ENCODE data around the gene SYCP2.

DNA sequence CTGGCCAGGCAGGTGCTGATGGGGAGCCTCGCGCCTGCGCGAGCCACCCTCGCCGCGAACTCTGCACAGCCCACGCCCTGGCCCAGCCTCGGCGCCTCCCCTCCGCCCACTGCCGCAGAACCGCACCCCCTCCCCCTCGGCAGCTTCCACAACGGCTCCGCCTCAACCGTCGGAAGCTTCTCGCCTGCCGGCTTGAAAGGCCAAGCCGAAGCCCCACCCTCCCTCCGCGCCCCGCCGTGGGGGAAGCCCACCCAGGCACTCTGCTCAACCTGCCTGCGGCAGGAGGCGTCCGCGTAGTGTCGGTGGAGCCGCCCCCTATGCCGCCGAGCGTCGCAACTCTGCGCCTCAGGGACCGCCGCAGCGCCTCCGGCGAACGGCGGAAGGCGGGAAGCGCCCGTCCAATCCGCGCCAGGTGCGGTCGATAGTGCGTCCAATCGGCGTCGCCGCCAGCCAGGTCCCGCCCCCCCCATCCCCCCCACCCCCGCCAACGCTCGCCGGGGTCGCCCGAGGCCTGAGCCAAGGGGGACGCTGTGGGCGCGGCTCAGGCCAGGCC is at the start of gene SYCP2:
- TF ChIP-seq, protein P1, sequence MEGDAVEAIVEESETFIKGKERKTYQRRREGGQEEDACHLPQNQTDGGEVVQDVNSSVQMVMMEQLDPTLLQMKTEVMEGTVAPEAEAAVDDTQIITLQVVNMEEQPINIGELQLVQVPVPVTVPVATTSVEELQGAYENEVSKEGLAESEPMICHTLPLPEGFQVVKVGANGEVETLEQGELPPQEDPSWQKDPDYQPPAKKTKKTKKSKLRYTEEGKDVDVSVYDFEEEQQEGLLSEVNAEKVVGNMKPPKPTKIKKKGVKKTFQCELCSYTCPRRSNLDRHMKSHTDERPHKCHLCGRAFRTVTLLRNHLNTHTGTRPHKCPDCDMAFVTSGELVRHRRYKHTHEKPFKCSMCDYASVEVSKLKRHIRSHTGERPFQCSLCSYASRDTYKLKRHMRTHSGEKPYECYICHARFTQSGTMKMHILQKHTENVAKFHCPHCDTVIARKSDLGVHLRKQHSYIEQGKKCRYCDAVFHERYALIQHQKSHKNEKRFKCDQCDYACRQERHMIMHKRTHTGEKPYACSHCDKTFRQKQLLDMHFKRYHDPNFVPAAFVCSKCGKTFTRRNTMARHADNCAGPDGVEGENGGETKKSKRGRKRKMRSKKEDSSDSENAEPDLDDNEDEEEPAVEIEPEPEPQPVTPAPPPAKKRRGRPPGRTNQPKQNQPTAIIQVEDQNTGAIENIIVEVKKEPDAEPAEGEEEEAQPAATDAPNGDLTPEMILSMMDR (IDR thresholded peaks at IDR 0.05; ENCODE audit: low read length) = no peak
- TF ChIP-seq EZH2phosphoT487 (IDR thresholded peaks at IDR 0.05; ENCODE audit: low read length) = no peak
